Gastrocnemius medialis (tissue), 4 donors: Measurements from ENCODE around the gene OTUD3.

Source experiments
- POLR2A ChIP-seq, 2 donors: fragments of 450-650 bp; IDR thresholded peaks; one replicate each; pipeline ENCODE4 v1.6.1; 2017; ENCODE audit warnings: antibody characterized with exemption in 2 of 2, mild to moderate bottlenecking in 2 of 2, moderate library complexity in 2 of 2
- TF ChIP-seq, protein P1 (sequence below), 5 experiments: fragments of 450-650 bp in 3 of 5; fragments of 200-600 bp in 2 of 5; sonication (generic) in 2 of 5; IDR thresholded peaks in 4 of 5; conservative IDR thresholded peaks in 1 of 5; 1 replicate in 4 of 5; 2 replicates in 1 of 5; pipeline ENCODE4 v1.5.1; 2016 to 2019; ENCODE audit warnings: antibody characterized with exemption in 5 of 5, mild to moderate bottlenecking in 3 of 5, moderate library complexity in 3 of 5

DNA sequence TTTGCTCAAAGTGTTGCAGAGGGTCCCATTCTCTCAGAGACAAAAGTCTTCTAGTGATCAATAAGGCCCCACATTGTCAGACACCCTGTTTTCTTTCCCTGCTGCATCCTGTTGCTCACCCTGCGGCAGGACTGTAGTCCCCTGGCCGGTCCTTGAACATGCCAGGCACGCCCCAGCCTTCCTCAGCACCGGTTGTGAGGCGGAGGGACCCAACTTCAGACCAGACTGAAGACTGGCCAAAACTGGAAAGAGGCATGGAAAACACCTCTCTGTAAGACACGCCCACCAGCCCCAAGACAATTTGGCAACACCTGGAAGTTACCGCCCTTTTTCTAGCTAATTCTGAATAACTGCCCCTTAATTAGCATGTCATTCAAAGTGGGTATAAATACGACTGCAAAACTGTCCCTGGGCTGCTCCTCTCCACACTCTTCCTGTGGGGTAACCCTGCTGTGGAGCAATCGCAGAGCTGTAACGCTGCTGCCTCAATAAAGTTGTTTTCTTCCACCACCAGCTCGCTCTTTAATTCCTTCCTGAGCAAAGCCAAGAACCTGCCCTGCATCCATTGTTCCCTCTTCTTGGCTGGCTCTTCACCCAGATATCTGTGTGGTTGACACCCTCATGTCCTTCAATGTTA, 73.5 kb downstream of the OTUD3 start:
- TF ChIP-seq, protein P1, sequence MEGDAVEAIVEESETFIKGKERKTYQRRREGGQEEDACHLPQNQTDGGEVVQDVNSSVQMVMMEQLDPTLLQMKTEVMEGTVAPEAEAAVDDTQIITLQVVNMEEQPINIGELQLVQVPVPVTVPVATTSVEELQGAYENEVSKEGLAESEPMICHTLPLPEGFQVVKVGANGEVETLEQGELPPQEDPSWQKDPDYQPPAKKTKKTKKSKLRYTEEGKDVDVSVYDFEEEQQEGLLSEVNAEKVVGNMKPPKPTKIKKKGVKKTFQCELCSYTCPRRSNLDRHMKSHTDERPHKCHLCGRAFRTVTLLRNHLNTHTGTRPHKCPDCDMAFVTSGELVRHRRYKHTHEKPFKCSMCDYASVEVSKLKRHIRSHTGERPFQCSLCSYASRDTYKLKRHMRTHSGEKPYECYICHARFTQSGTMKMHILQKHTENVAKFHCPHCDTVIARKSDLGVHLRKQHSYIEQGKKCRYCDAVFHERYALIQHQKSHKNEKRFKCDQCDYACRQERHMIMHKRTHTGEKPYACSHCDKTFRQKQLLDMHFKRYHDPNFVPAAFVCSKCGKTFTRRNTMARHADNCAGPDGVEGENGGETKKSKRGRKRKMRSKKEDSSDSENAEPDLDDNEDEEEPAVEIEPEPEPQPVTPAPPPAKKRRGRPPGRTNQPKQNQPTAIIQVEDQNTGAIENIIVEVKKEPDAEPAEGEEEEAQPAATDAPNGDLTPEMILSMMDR (IDR thresholded peaks at IDR 0.05 in 4 of 5, conservative IDR thresholded peaks at IDR 0.05 in 1 of 5): no peak
- no peak for TF ChIP-seq POLR2A (IDR thresholded peaks at IDR 0.05)
